ENCODE measurements around the gene PRM3. TPM values are rescaled to one million over a fixed set of nuclear protein-coding genes. Genes with fewer than 3 reads are reported as not detected.

Gene PRM3
- total and polyA plus RNA-seq, 8 donors, result not detected

DNA sequence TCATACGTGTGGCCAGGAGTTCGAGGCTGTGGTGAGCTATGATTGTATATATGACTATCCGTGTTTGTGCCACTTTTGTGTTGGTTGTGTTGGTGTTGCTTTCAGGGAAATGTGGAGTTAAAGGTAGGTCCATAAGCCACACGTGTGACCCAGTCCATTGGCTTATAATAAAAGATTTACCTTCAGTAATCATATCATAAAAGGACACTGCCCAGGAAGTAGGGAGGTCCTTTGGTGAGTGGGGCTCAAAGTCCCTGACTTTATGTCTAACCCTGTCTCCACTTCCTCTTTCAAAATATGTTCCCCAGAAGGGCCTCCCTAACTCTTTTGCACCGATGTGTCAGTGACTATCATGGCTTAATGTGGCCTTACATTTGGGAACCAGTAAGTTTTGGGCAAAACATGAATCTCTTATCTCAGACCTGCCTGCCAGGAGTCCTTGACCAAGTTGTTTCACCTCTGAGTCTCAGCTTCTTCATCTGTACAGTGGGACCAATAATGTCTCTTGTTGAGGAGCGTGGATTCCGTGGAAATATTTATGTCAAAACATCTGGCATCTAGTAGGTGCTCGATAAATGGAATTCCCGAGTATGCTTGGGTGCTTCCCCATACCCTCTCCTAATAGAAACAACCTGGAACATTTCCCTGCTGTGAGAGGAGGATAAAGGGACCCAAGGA, 9.1 kb downstream of the PRM3 start:
- Histone ChIP-seq H3K4me1 (peaks cover under 1 to 4% (median 3%) of the 10 kb centered on the region in 3 donors), H3K27me3 (no peaks in the 10 kb centered on the region), H3K27ac (no peak overlapping the region), H3K9me3 (no peaks in the 10 kb centered on the region), H3K36me3 (no peaks in the 10 kb centered on the region), H3K4me3 (no peak overlapping the region)
- ATAC-seq (no peak), FAIRE-seq (no peak), DNase-seq (no peak)
- TF ChIP-seq, protein P1, sequence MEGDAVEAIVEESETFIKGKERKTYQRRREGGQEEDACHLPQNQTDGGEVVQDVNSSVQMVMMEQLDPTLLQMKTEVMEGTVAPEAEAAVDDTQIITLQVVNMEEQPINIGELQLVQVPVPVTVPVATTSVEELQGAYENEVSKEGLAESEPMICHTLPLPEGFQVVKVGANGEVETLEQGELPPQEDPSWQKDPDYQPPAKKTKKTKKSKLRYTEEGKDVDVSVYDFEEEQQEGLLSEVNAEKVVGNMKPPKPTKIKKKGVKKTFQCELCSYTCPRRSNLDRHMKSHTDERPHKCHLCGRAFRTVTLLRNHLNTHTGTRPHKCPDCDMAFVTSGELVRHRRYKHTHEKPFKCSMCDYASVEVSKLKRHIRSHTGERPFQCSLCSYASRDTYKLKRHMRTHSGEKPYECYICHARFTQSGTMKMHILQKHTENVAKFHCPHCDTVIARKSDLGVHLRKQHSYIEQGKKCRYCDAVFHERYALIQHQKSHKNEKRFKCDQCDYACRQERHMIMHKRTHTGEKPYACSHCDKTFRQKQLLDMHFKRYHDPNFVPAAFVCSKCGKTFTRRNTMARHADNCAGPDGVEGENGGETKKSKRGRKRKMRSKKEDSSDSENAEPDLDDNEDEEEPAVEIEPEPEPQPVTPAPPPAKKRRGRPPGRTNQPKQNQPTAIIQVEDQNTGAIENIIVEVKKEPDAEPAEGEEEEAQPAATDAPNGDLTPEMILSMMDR (IDR thresholded peaks at IDR 0.05), result no peak
- WGBS, 2 donors, result 79 to 82% methylated on average over 9 of the region's 9 CpGs
- intact Hi-C loops (cut with DNase I), result no loop called here

DNA sequence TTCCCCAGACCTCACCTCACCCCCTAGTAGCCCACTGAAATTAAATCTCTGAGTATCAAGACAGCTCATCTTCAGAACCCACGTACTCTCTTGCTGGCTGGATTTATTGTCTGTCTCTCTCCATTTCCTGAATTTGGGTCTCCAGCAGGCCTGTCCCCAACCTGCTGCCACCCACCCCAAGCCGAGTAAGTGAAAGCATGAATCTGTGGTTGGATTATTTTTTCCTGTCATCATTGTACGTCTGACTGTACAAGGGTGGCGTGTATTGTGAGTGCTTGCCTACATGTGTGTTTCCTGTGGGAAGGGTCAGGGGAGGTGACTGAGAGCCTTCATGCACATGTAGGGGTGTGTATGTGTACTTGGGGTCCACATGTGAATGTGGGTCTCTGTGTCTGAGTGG, 9.7 kb downstream of the PRM3 start:
- Histone ChIP-seq H3K36me3 (no peaks in the 10 kb centered on the region), H3K27ac (no peak overlapping the region), H3K4me1 (peaks cover 3 to 10% (median 7%) of the 10 kb centered on the region in 3 donors), H3K9me3 (no peaks in the 10 kb centered on the region), H3K4me3 (no peak overlapping the region), H3K27me3 (no peaks in the 10 kb centered on the region)
- intact Hi-C loops (cut with DNase I), result no loop called here
- DNase-seq, result no peak
- no peak for FAIRE-seq
- TF ChIP-seq, protein P1 (IDR thresholded peaks at IDR 0.05), result no peak
- ATAC-seq, result no peak
- 76 to 85% methylated on average over 4 of the region's 4 CpGs for WGBS, 2 donors

DNA sequence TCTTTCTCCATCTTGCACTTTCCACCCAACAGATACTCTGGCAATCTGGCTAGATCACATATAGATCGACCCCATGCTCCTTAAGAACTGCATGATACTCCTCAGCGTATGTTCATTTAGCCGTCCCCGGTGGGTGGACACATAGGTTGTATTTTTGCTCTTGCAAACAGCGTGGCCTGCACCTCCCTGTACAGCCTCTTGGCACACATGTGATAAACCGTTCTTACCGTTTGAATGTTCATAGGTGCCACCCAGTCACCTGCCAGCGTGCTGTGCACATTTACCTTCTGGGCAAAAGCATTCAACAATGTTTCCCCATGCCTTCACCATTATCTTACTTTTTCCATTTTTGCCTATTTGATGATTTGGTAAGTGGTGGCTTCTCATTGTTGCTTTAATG, 10.5 kb downstream of the PRM3 start:
- 76 to 77% methylated on average over 8 of the region's 8 CpGs for WGBS, 2 donors
- ATAC-seq, result no peak
- no peaks in the 10 kb centered on the region for H3K36me3 ChIP-seq
- H3K9me3 ChIP-seq, result no peaks in the 10 kb centered on the region
- H3K4me3 ChIP-seq, result no peak overlapping the region
- H3K27ac ChIP-seq, result no peak overlapping the region
- FAIRE-seq, result no peak
- no peak for DNase-seq
- peaks cover 3 to 11% (median 11%) of the 10 kb centered on the region in 3 donors for H3K4me1 ChIP-seq
- H3K27me3 ChIP-seq, result no peaks in the 10 kb centered on the region
- TF ChIP-seq, protein P1 (IDR thresholded peaks at IDR 0.05), result no peak
- intact Hi-C loops (cut with DNase I), result no loop called here

DNA sequence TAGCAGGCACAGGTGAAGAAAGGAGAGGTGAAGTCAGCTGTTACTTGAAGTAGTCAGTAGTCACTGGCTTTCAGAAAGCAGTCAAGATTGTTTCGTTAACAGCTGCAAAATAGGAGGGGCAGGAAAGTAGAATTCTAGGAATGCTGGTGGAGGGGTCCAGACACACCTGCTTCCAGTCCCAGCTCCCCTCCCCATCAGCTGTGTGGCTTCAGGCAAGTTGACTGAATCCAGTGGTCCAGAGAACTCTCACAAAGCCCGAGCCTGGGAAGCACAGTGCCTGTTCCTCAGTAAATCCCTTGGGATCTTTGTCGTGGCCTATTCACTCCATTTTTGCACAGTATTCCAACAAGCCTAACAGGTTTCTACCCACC, 12.8 kb downstream of the PRM3 start:
- Histone ChIP-seq H3K27ac (no peak overlapping the region), H3K4me3 (no peak overlapping the region), H3K9me3 (no peaks in the 10 kb centered on the region), H3K36me3 (no peaks in the 10 kb centered on the region), H3K27me3 (no peaks in the 10 kb centered on the region), H3K4me1 (peaks cover 3 to 17% (median 11%) of the 10 kb centered on the region in 3 donors)
- no peak for DNase-seq
- WGBS, 2 donors, result 57 to 63% methylated on average over 3 of the region's 3 CpGs
- intact Hi-C loops (cut with DNase I), result no loop called here
- ATAC-seq, result no peak
- TF ChIP-seq, protein P1 (IDR thresholded peaks at IDR 0.05), result no peak
- no peak for FAIRE-seq

Measured in pancreas (tissue), 10 donors.